OCI-LY1 (cell line): Measurements from ENCODE around the gene HMGN2.

ENCODE experiments used
- EZH2 ChIP-seq: fragments of 200-600 bp; sonication (generic), shearing (Covaris generic); IDR thresholded peaks from 2 replicates; pipeline ENCODE4 v1.8.0; 2017; ENCODE audit warnings: borderline replicate concordance, mixed run types, mild to moderate bottlenecking, antibody characterized with exemption, low read length, moderate library complexity, mixed read lengths
- TF ChIP-seq, protein P1 (sequence below): fragments of 200-600 bp; sonication (generic), shearing (Covaris generic); IDR thresholded peaks from 2 replicates; pipeline ENCODE4 v1.5.1; 2017; ENCODE audit warnings: mild to moderate bottlenecking, antibody characterized with exemption, low read length, moderate library complexity, mixed read lengths

DNA sequence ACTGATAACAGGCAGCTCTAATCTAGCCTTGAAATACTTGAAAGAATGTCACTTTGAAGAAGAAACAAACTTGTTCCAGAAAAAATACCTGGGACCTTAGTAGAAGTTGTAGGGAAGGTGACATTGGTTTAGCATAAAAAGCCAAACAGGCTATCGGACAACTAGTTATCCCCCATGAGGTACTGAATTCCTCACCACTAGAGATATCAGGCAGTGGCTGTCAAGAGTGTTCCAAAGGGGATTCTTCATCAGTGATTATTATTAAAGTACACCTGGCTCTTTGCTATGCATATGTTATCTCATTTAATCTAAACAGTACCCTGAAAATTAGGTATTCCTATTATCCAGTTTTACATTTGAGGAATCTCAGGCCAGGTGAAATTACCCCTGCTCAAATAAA lies 13.1 kb upstream of the HMGN2 start:
- TF ChIP-seq, protein P1, sequence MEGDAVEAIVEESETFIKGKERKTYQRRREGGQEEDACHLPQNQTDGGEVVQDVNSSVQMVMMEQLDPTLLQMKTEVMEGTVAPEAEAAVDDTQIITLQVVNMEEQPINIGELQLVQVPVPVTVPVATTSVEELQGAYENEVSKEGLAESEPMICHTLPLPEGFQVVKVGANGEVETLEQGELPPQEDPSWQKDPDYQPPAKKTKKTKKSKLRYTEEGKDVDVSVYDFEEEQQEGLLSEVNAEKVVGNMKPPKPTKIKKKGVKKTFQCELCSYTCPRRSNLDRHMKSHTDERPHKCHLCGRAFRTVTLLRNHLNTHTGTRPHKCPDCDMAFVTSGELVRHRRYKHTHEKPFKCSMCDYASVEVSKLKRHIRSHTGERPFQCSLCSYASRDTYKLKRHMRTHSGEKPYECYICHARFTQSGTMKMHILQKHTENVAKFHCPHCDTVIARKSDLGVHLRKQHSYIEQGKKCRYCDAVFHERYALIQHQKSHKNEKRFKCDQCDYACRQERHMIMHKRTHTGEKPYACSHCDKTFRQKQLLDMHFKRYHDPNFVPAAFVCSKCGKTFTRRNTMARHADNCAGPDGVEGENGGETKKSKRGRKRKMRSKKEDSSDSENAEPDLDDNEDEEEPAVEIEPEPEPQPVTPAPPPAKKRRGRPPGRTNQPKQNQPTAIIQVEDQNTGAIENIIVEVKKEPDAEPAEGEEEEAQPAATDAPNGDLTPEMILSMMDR: no peak
- TF ChIP-seq EZH2: no peak
